Keratinocyte (primary cell): ENCODE data around the gene NDUFA12. TPM values are rescaled to one million over a fixed set of nuclear protein-coding genes. Genes with fewer than 3 reads are reported as not detected.

Experiments
- DNase-seq: peaks from one replicate; pipeline ENCODE4 v3.0.0-alpha.2; 2011; ENCODE audit warnings: low read depth, missing footprints, low spot score
- FAIRE-seq: peaks from 2 replicates; lab custom pipeline; 2011; peaks lifted over from hg19 to GRCh38; lab: Jason Lieb, UNC
- H2AFZ ChIP-seq: 2 replicates; pipeline ENCODE4 v1.6.0; 2012; ENCODE audit warnings: low read length, control low read depth, inconsistent platforms; ENCODE audit not compliant: control insufficient read depth
- H3K27ac ChIP-seq: 2 replicates; pipeline ENCODE4 v1.5.1; 2011; ENCODE audit warnings: low read length; ENCODE audit not compliant: control insufficient read depth, insufficient read depth
- H3K27me3 ChIP-seq: 3 replicates; pipeline ENCODE4 v1.6.0; 2011; ENCODE audit warnings: low read length; ENCODE audit not compliant: control insufficient read depth, insufficient read depth; ENCODE audit errors: extremely low read depth
- H3K36me3 ChIP-seq, 2 experiments: 2 replicates in 1 of 2; 3 replicates in 1 of 2; pipeline ENCODE4 v1.5.1; 2011; ENCODE audit warnings: low read length in 2 of 2, mild to moderate bottlenecking in 1 of 2; ENCODE audit not compliant: control insufficient read depth in 2 of 2, insufficient read depth in 2 of 2; ENCODE audit errors: extremely low read depth in 1 of 2
- H3K4me1 ChIP-seq: 3 replicates; pipeline ENCODE4 v1.5.1; 2011; ENCODE audit warnings: low read length; ENCODE audit not compliant: control insufficient read depth, insufficient read depth; ENCODE audit errors: extremely low read depth
- H3K4me2 ChIP-seq: 3 replicates; pipeline ENCODE4 v1.6.0; 2011; ENCODE audit warnings: low read depth, low read length; ENCODE audit not compliant: control insufficient read depth, insufficient read depth; ENCODE audit errors: extremely low read depth
- H3K4me3 ChIP-seq, 3 experiments: fragments of 200-600 bp in 1 of 3; sonication (generic) in 1 of 3; 2 replicates in 2 of 3; 3 replicates in 1 of 3; pipeline ENCODE4 v1.5.1; 2011 to 2016; ENCODE audit warnings: low read length in 3 of 3, mild to moderate bottlenecking in 3 of 3, control low read depth in 2 of 3, inconsistent platforms in 1 of 3, low read depth in 1 of 3, mixed read lengths in 1 of 3, mixed run types in 1 of 3, moderate library complexity in 1 of 3; ENCODE audit not compliant: control insufficient read depth in 2 of 3, insufficient read depth in 2 of 3; ENCODE audit errors: extremely low read depth in 1 of 3
- H3K79me2 ChIP-seq: 2 replicates; pipeline ENCODE4 v1.6.0; 2012; ENCODE audit warnings: low read length; ENCODE audit not compliant: control insufficient read depth, insufficient read depth
- H3K9ac ChIP-seq: 3 replicates; pipeline ENCODE4 v1.6.0; 2011; ENCODE audit warnings: low read length; ENCODE audit not compliant: control insufficient read depth, insufficient read depth; ENCODE audit errors: extremely low read depth
- H3K9me1 ChIP-seq: 3 replicates; pipeline ENCODE4 v1.6.0; 2011; ENCODE audit warnings: low read length; ENCODE audit not compliant: control insufficient read depth, insufficient read depth; ENCODE audit errors: extremely low read depth
- H3K9me3 ChIP-seq: 2 replicates; pipeline ENCODE4 v1.5.1; 2012; ENCODE audit warnings: low read depth, low read length; ENCODE audit not compliant: control insufficient read depth
- H4K20me1 ChIP-seq: 3 replicates; pipeline ENCODE4 v1.6.0; 2011; ENCODE audit warnings: low read length; ENCODE audit not compliant: control insufficient read depth, insufficient read depth; ENCODE audit errors: extremely low read depth
- EZH2 ChIP-seq: IDR thresholded peaks from one replicate; pipeline ENCODE4 v1.6.1; 2012; ENCODE audit warnings: inconsistent platforms, mild to moderate bottlenecking, low read length, moderate library complexity
- dilution Hi-C: fragments of 300-500 bp; cut with MboI; formaldehyde crosslinking; loops from one replicate; pipeline ENCODE4 v1.7.0; 2020; ENCODE audit warnings: low sequenced_read_pairs; ENCODE audit not compliant: extremely low pct_ligation_motif_present
- polyA plus RNA-seq, 5 experiments: library from polyadenylated mRNA; depleted of rRNA in 3 of 5; stranded (reverse) in 3 of 5; stranded (forward) in 1 of 5; unstranded in 1 of 5; fragments of >200 nt; gene quantifications; 1 replicate in 1 of 5; 2 replicates in 3 of 5; 3 replicates in 1 of 5; pipeline versions ENCODE4 v1.2.1 to v1.2.3, GENCODE V29; 2011 to 2012; ENCODE audit warnings: missing spikeins in 2 of 5, low read depth in 1 of 5, low replicate concordance in 1 of 5
- TF ChIP-seq, protein P1 (sequence below), 3 experiments: IDR thresholded peaks in 1 of 3; conservative IDR thresholded peaks in 1 of 3; optimal IDR thresholded peaks in 1 of 3; 2 replicates in 2 of 3; 3 replicates in 1 of 3; pipeline versions ENCODE3 to v1.5.1; 2011; ENCODE audit warnings: low read length in 3 of 3, mild to moderate bottlenecking in 3 of 3, moderate library complexity in 2 of 3, control low read depth in 1 of 3, inconsistent platforms in 1 of 3; ENCODE audit not compliant: insufficient read depth in 2 of 3; ENCODE audit errors: extremely low read depth in 1 of 3

Gene NDUFA12
- polyA plus RNA-seq, 1 donor (not counting 4 experiments of a cell fraction or from before 2014, with no cell fraction given): 215 TPM

DNA sequence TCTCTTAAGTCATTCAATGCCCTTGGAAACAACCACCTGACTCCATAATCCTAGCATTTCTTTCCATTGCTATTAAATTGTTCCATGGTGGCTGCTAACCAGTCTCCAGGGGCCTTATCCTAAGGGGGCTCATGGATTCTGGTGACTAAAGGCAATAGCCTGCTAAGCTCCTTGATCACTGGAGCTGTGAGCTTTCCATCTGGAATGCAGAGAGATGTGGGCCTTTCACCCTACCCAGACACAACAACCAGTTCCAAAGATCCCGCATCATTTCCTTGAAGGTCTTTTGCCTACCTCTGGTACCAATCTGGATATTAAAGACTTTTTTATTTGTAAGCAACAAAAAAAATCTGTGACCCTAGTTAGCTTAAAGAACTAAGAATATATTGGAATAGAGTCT, 32.9 kb downstream of the NDUFA12 start:
- Histone ChIP-seq H3K4me1 (no peaks in the 10 kb centered on the region), H4K20me1 (no peaks in the 10 kb centered on the region), H3K27ac (no peak overlapping the region), H2AFZ (no peak overlapping the region), H3K36me3 (peaks cover 0 to 1% of the 10 kb centered on the region in 2 experiments), H3K4me3 (no peak overlapping the region), H3K27me3 (no peaks in the 10 kb centered on the region), H3K9ac (no peak overlapping the region), H3K9me1 (no peaks in the 10 kb centered on the region), H3K79me2 (no peaks in the 10 kb centered on the region), H3K4me2 (no peak overlapping the region), H3K9me3 (no peaks in the 10 kb centered on the region)
- no peak for DNase-seq
- TF ChIP-seq EZH2: no peak
- TF ChIP-seq, protein P1, sequence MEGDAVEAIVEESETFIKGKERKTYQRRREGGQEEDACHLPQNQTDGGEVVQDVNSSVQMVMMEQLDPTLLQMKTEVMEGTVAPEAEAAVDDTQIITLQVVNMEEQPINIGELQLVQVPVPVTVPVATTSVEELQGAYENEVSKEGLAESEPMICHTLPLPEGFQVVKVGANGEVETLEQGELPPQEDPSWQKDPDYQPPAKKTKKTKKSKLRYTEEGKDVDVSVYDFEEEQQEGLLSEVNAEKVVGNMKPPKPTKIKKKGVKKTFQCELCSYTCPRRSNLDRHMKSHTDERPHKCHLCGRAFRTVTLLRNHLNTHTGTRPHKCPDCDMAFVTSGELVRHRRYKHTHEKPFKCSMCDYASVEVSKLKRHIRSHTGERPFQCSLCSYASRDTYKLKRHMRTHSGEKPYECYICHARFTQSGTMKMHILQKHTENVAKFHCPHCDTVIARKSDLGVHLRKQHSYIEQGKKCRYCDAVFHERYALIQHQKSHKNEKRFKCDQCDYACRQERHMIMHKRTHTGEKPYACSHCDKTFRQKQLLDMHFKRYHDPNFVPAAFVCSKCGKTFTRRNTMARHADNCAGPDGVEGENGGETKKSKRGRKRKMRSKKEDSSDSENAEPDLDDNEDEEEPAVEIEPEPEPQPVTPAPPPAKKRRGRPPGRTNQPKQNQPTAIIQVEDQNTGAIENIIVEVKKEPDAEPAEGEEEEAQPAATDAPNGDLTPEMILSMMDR (optimal IDR thresholded peaks at IDR 0.05 in 1 of 3, IDR thresholded peaks at IDR 0.05 in 1 of 3, conservative IDR thresholded peaks at IDR 0.05 in 1 of 3; ENCODE audit: extremely low read depth in 1 of 3, insufficient read depth in 2 of 3, low read length in 3 of 3): no peak
- dilution Hi-C loops: no loop called here
- FAIRE-seq: no peak

GRCh38 chr12:94969424-94969823, 34.1 kb downstream of the NDUFA12 start:
- dilution Hi-C loops: no loop called here
- H3K4me2 ChIP-seq: no peak overlapping the region
- H3K4me1 ChIP-seq: no peaks in the 10 kb centered on the region
- H3K9me3 ChIP-seq: no peaks in the 10 kb centered on the region
- no peak overlapping the region for H3K4me3 ChIP-seq
- no peak overlapping the region for H3K27ac ChIP-seq
- H3K9me1 ChIP-seq: no peaks in the 10 kb centered on the region
- no peaks in the 10 kb centered on the region for H3K27me3 ChIP-seq
- no peaks in the 10 kb centered on the region for H3K79me2 ChIP-seq
- H4K20me1 ChIP-seq: no peaks in the 10 kb centered on the region
- TF ChIP-seq EZH2: no peak
- TF ChIP-seq, protein P1 (optimal IDR thresholded peaks at IDR 0.05 in 1 of 3, IDR thresholded peaks at IDR 0.05 in 1 of 3, conservative IDR thresholded peaks at IDR 0.05 in 1 of 3; ENCODE audit: extremely low read depth in 1 of 3, insufficient read depth in 2 of 3, low read length in 3 of 3): no peak
- FAIRE-seq (no peak), DNase-seq (no peak)
- H2AFZ ChIP-seq: no peak overlapping the region
- H3K9ac ChIP-seq: no peak overlapping the region
- H3K36me3 ChIP-seq: peaks cover 0 to 1% of the 10 kb centered on the region in 2 experiments
